DMS53 treated with DMSO at 0.1 percent for 48 hours (cell line): ENCODE measurements around the gene KIF6.

Experiments used
- DNase-seq: peaks from one replicate; lab custom pipeline; 2025; ENCODE audit not compliant: unreplicated experiment; lab: John Stamatoyannopoulos, UW

KIF6 gene

GRCh38 chr6:39558591-39559190 is 166.5 kb downstream of the KIF6 start:
- no peak for DNase-seq

GRCh38 chr6:39558079-39558478 is 167.1 kb downstream of the KIF6 start:
- no peak for DNase-seq

DNA sequence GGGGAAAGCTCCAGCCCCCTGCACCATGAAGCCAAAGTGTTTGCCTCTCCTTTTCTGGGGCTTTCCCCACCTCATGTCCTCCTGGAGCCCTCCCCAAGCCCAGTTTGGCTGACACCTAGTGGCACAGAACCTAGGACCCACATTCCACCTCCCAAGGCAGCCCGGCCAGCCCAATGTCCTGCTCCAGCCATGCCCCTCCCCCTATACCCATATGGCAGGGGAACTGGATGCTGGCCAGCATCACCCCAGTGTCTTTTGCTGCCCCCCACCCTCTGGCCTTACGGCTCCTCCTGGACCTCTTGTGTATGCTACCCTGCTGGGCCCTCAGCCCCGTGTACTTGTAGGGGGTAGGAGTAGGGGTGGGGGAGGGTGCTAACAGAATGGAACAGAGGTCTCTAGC is 170.1 kb downstream of the KIF6 start:
- DNase-seq, result no peak

GRCh38 chr6:39553860-39554802 is 171.1 kb downstream of the KIF6 start:
- DNase-seq, result no peak

GRCh38 chr6:39553029-39553428 is 172.2 kb downstream of the KIF6 start:
- no peak for DNase-seq

DNA sequence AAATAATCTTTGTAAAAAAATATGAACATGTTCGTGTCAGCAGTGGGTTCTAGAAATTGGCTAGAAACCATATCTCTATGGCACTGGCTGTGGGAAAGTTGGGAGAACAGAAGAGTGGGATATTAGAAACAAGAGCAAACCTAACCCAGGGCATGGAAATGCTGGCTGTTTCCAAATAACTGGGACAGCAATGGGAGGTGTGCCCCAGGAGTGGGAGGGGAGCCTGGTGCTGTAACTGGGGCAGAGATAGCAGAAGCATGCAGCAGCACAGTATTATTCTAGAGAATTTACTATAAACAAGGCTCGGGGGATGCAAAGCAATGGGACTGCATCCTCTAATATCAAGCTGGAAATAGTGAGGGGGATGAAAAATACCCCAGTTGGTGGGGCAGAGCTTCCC is 175.0 kb downstream of the KIF6 start:
- DNase-seq, result no peak

GRCh38 chr6:39546731-39547130 is 178.5 kb downstream of the KIF6 start:
- DNase-seq, result no peak

DNA sequence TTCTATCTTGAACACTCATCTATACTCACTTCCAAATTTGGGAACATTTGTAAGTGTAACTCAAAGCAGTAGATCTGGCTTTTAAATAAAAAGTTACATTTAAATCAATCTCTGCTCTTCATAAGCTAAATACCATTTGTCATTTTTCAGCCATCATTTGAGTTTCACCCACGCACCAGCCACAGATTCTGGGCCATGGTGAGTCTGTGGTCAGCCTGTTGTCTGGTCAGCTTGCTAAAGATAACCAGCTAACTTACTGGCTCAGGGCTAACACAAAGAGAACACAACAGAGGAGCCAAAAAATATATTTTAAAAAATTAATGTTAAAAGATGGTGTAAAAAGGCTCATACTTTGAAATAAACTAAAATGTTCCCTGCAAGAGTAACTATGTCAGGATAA is 181.3 kb downstream of the KIF6 start:
- no peak for DNase-seq

GRCh38 chr6:39543095-39543494 is 182.1 kb downstream of the KIF6 start:
- DNase-seq, result no peak

- no peak for DNase-seq
Measured at GRCh38 chr6:39540454-39540853, 184.8 kb downstream of the KIF6 start.

- DNase-seq, result no peak
Measured at GRCh38 chr6:39530201-39530759, 194.9 kb downstream of the KIF6 start.

- DNase-seq, result no peak
Measured at GRCh38 chr6:39527792-39528564, 197.2 kb downstream of the KIF6 start.

GRCh38 chr6:39524007-39524406 is 201.2 kb downstream of the KIF6 start:
- no peak for DNase-seq

DNA sequence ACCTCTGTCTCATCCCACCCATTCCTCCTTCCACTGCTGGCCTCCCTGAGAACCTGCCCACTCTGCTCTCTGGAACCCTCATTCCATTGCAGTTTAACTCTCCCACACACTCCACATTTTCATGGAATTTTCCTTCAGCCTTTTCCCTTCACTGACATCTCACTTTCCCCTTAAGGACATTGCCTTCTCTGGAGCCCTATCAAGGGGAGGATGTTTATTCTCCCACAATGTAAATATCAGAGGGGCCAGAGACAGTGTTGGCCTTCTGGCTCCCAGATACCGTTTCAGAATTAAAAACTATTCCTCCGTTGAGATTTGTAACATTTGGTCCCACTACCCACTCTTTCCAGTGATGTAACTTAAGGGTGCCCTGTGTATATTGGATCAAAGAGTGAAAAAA is 203.2 kb downstream of the KIF6 start:
- no peak for DNase-seq

DNA sequence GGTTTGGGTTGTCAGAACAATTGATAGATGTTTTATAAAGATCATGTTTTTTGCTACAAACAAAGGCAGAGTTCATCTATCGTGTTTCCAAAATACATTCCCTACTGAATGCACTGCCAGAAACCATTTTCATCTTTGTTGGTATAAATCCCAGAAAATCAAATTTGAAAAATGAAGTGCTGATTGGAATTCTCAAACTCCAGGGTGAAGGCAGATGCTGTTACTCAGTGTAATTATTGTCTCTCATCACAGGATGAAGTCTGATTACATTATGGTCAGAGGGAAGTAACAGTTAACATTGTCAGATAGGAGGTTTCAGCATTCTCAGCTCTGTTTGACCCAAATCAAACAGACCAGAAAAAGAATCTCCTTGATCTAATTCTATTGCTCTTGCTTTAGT is 204.3 kb downstream of the KIF6 start:
- DNase-seq, result no peak

- DNase-seq, result no peak
Measured at GRCh38 chr6:39520411-39520810, 204.8 kb downstream of the KIF6 start.

DNA sequence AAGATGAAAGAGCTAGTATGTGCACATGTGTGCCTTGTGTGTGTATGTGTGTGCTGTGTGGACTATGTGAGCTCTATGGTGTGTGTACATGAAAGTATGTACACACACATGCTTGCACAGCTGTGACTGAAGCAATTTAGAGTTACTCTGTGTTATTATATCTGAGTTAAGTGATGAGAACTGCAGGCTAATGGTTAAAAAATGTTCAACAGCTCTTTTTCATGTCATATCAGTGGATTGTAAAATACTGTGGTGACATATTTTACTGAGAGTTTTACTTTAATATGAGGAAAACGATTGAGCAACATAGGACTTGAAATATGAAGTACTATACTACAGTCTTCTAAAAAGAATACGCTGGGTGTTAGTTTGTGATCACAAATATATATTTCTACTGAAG is 207.0 kb downstream of the KIF6 start:
- DNase-seq, result no peak

GRCh38 chr6:39517756-39518155 is 207.5 kb downstream of the KIF6 start:
- DNase-seq, result no peak

GRCh38 chr6:39516471-39516870 is 208.7 kb downstream of the KIF6 start:
- no peak for DNase-seq

DNA sequence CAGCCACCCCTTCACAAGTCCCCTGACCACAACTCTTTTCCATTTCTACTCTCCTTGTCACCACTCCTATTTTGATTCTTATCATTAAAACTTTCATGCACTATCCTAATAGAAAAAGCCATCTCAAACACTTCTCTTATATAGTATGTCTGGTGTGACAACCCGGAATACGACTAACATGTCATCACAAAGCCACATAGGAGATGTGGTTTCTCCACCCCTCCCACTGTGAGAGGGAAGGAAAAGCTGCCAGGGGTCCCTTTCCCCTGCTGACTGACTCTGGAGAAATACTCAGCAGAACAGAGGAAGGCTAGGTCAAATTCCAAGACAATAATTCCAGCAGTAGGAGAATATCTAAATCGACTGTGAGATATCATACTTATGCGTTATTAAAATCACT is 209.7 kb downstream of the KIF6 start:
- DNase-seq, result no peak

DNA sequence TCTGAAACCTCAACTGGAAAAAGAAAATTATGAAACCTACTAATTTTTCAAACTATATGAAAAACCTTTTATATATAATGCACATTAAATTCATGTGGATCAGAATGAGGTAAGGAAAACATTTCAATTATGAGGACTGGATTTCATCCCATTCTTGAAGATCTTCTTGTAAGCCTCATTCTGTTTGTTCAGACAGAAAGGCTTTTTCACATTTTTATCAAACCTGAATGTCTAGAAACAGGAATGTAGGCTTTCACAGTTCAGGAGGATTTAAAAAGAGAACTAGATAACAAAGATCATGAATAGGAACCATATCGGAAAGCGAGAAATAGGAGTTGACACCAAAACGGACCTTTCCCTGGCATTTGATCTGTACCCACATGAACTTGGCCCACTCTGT is 210.2 kb downstream of the KIF6 start:
- DNase-seq, result no peak
